ENCODE results near the gene RNU5D-1. TPM values are rescaled to one million over a fixed set of nuclear protein-coding genes. Genes with fewer than 3 reads are reported as not detected.

RNU5D-1 gene
- total and polyA plus RNA-seq, 2 of the 13 experiments (the other 11 are each of a cell fraction or from before 2014, with no cell fraction given) = 165 TPM; not detected in 1

GRCh38 chr1:44681905-44682882 is 48.8 kb downstream of the RNU5D-1 start (continued):
- no peak for TF ChIP-seq NFATC3 (CRISPR knock-in tag; IDR thresholded peaks at IDR 0.05)
- TF ChIP-seq GATA4 (IDR thresholded peaks at IDR 0.05; ENCODE audit: borderline replicate concordance, low read depth) = peak; percentile 22; the same call in 1 of the 2 replicates
- peak; percentile 47; the same call in 1 of the 2 replicates for TF ChIP-seq RBAK (CRISPR knock-in tag; IDR thresholded peaks at IDR 0.05)
- TF ChIP-seq NCOA1 (CRISPR knock-in tag; IDR thresholded peaks at IDR 0.05) = no peak
- no peak for TF ChIP-seq SNAPC5 (CRISPR knock-in tag; IDR thresholded peaks at IDR 0.05; ENCODE audit: borderline replicate concordance)
- TF ChIP-seq TEAD3 (CRISPR knock-in tag; optimal IDR thresholded peaks at IDR 0.05; ENCODE audit: borderline replicate concordance) = peak; percentile 47
- TF ChIP-seq MYPOP (CRISPR knock-in tag; IDR thresholded peaks at IDR 0.05) = peak; percentile 75; the same call in 1 of the 2 replicates
- 0 out of 2 replicates have a peak, but pooled peaks have one; percentile 32 for TF ChIP-seq ZBTB43 (CRISPR knock-in tag; conservative IDR thresholded peaks at IDR 0.05)
- peak; percentile 92 for TF ChIP-seq FOSL2 (CRISPR knock-in tag; IDR thresholded peaks at IDR 0.05)
- TF ChIP-seq MZF1 (CRISPR knock-in tag; IDR thresholded peaks at IDR 0.05; ENCODE audit: borderline replicate concordance) = 0 out of 2 replicates have a peak, but pooled peaks have one; percentile 40
- TF ChIP-seq YY1 (IDR thresholded peaks at IDR 0.05; ENCODE audit: insufficient read depth, insufficient replicate concordance, low read depth, low read length) = peak; percentile 65
- no peak for TF ChIP-seq ZNF790 (CRISPR knock-in tag; IDR thresholded peaks at IDR 0.05; ENCODE audit: borderline replicate concordance)
- no peak for TF ChIP-seq NR1H2 (CRISPR knock-in tag; IDR thresholded peaks at IDR 0.05; ENCODE audit: borderline replicate concordance, low read depth)
- peak; percentile 31; the same call in 1 of the 2 replicates for TF ChIP-seq RAD21 (CRISPR knock-in tag; IDR thresholded peaks at IDR 0.05)
- TF ChIP-seq ZNF605 (CRISPR knock-in tag; IDR thresholded peaks at IDR 0.05) = peak; percentile 78
- no peak for TF ChIP-seq U2AF1 (optimal IDR thresholded peaks at IDR 0.05; ENCODE audit: low read depth, low read length)
- TF ChIP-seq SNAI1 (CRISPR knock-in tag; IDR thresholded peaks at IDR 0.05; ENCODE audit: borderline replicate concordance) = no peak
- TF ChIP-seq GTF2F1 (IDR thresholded peaks at IDR 0.05; ENCODE audit: low read length) = no peak
- peak; percentile 10; the same call in 1 of the 3 replicates for TF ChIP-seq MXI1 (IDR thresholded peaks at IDR 0.05; ENCODE audit: borderline replicate concordance, low read depth, low read length)
- TF ChIP-seq ZNF329 (CRISPR knock-in tag; IDR thresholded peaks at IDR 0.05; ENCODE audit: low read depth) = 0 out of 2 replicates have a peak, but pooled peaks have one; percentile 53
- TF ChIP-seq MLX (CRISPR knock-in tag; IDR thresholded peaks at IDR 0.05) = peak; percentile 83; the same call in 1 of the 2 replicates
- TF ChIP-seq BRD4 (CRISPR knock-in tag; IDR thresholded peaks at IDR 0.05) = peak; percentile 86; the same call in 1 of the 2 replicates
- TF ChIP-seq ZFP36 (IDR thresholded peaks at IDR 0.05; ENCODE audit: borderline replicate concordance, low read depth, low read length, partially characterized antibody) = no peak
- TF ChIP-seq ZNF33B (CRISPR knock-in tag; IDR thresholded peaks at IDR 0.05) = no peak
- no peak; the same call in 1 of the 2 replicates for TF ChIP-seq CBX5 (CRISPR knock-in tag; IDR thresholded peaks at IDR 0.05; ENCODE audit: borderline replicate concordance)
- no peak for TF ChIP-seq PTBP1 (IDR thresholded peaks at IDR 0.05; ENCODE audit: low read depth, low read length, poor library complexity, severe bottlenecking)
- TF ChIP-seq ZNF782 (CRISPR knock-in tag; IDR thresholded peaks at IDR 0.05; ENCODE audit: borderline replicate concordance) = no peak; the same call in 1 of the 2 replicates

All from HepG2 (cell line).